NOMO-1 treated with dmso at 0.1 percent for 144 hours (cell line): ENCODE data around the gene DOK7.
"Not testable (repeated sequence)": the region's sequence is repeated elsewhere in the genome, so short reads cannot be mapped to it uniquely, and the experiment has no call there.

ENCODE experiments used
- DNase-seq: peaks from one replicate; lab custom pipeline; 2025; ENCODE audit not compliant: unreplicated experiment; lab: John Stamatoyannopoulos, UW

DOK7 gene

GRCh38 chr4:3531879-3532750 lies 69.0 kb downstream of the DOK7 start, which contains the start of gene LRPAP1:
TSS of gene LRPAP1 (minus strand) at chr4:3532422. CDS start at chr4:3532412, 10 bp downstream.
- DNase-seq = peak; percentile 67

- no peak for DNase-seq
Measured at GRCh38 chr4:3532751-3533422, 69.8 kb downstream of the DOK7 start.

- DNase-seq = no peak
Measured at GRCh38 chr4:3533423-3533820, 70.3 kb downstream of the DOK7 start.

- not testable (repeated sequence) for DNase-seq
Measured at GRCh38 chr4:3535812-3536211, 72.7 kb downstream of the DOK7 start.

GRCh38 chr4:3538906-3539305 lies 75.8 kb downstream of the DOK7 start:
- not testable (repeated sequence) for DNase-seq

GRCh38 chr4:3543415-3543814 lies 80.3 kb downstream of the DOK7 start:
- not testable (repeated sequence) for DNase-seq
